ENCODE data around the gene FCGR1A.
"Not testable (repeated sequence)": the region's sequence is repeated elsewhere in the genome, so short reads cannot be mapped to it uniquely, and the experiment has no call there.

Gene FCGR1A

DNA sequence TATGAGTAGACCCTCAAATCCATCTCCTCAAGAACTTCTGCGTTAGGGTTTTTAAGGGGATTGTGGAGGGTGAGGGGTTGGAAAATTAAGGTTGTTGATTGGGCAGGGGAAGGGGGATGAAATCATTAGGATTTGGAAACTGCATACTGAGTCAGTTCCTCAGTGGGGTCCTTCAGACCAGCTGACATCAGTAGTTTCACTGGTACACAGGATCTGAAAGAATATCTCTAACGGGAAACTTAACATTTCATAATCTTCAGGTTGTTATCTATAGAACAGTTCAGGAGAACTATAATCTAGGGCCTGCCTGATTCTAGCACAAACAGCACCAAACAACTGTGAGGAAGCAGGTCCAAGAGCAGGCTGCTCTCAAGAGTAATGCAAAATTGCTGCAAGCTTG, 27.2 kb upstream of the FCGR1A start:
- not testable (repeated sequence) for H3K9ac ChIP-seq (ENCODE audit: low read length)

DNA sequence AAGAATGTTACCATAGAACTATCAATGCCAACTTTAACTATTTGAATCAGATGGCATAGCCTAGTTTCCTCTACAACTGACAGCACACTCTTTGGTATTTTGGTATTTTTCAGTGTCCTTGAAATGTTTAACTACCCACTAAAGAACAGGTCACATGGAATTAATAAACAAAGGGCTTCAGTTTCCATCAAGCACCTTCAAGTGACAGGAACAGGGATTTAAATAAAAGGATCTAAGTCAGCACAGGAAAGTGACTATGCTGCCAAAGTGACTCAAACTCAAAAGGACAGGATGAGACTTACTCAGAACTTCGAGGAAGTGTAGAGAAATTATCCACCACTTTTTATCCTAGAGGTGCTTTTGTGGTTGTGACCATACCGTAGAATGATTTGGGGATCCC, 20.2 kb upstream of the FCGR1A start:
- H3K27ac ChIP-seq (ENCODE audit: low read depth, low read length); H3K36me3 ChIP-seq (ENCODE audit: control insufficient read depth, insufficient read depth, low read length); H3K4me3 ChIP-seq (ENCODE audit: low read length); H3K4me1 ChIP-seq (ENCODE audit: control insufficient read depth, insufficient read depth, low read length); H3K9ac ChIP-seq (ENCODE audit: low read length); H3K27me3 ChIP-seq (ENCODE audit: control insufficient read depth, insufficient read depth, low read length): not testable (repeated sequence)

More for the DNA sequence above, 27.2 kb upstream of the FCGR1A start:
- not testable (repeated sequence) for H3K36me3 ChIP-seq (ENCODE audit: control insufficient read depth, insufficient read depth, low read length); H3K4me1 ChIP-seq (ENCODE audit: control insufficient read depth, insufficient read depth, low read length); H3K27ac ChIP-seq (ENCODE audit: low read depth, low read length); H3K27me3 ChIP-seq (ENCODE audit: control insufficient read depth, insufficient read depth, low read length); H3K4me3 ChIP-seq (ENCODE audit: low read length)

GRCh38 chr1:149764087-149764800, 18.2 kb upstream of the FCGR1A start:
- H3K36me3 ChIP-seq (ENCODE audit: control insufficient read depth, insufficient read depth, low read length); H3K9ac ChIP-seq (ENCODE audit: low read length); H3K4me1 ChIP-seq (ENCODE audit: control insufficient read depth, insufficient read depth, low read length); H3K27me3 ChIP-seq (ENCODE audit: control insufficient read depth, insufficient read depth, low read length); H3K4me3 ChIP-seq (ENCODE audit: low read length); H3K27ac ChIP-seq (ENCODE audit: low read depth, low read length): not testable (repeated sequence)

GRCh38 chr1:149766241-149766640, 16.3 kb upstream of the FCGR1A start:
- H3K4me1 ChIP-seq (ENCODE audit: control insufficient read depth, insufficient read depth, low read length); H3K4me3 ChIP-seq (ENCODE audit: low read length); H3K36me3 ChIP-seq (ENCODE audit: control insufficient read depth, insufficient read depth, low read length); H3K27me3 ChIP-seq (ENCODE audit: control insufficient read depth, insufficient read depth, low read length); H3K27ac ChIP-seq (ENCODE audit: low read depth, low read length); H3K9ac ChIP-seq (ENCODE audit: low read length): not testable (repeated sequence)

DNA sequence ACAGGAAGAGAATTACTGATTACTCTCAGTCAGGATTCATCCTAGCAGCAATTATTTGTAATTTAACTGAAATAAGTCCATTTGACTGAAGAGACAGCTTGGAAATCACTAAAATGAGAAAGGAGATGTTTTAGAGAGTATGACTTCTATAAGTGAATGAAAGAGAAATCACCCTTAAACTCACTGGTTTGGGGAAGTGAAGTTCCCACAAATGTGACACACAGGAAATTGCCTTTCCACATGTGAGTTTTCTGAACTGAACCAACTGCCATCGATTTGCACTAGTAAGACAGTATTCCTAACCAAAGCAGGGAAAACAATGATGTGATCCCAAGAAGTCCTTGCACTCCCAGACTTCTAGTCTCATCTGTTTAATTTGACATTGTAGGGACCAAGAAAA, 13.3 kb upstream of the FCGR1A start:
- not testable (repeated sequence) for H3K27me3 ChIP-seq (ENCODE audit: control insufficient read depth, insufficient read depth, low read length); H3K27ac ChIP-seq (ENCODE audit: low read depth, low read length); H3K4me3 ChIP-seq (ENCODE audit: low read length); H3K36me3 ChIP-seq (ENCODE audit: control insufficient read depth, insufficient read depth, low read length); H3K4me1 ChIP-seq (ENCODE audit: control insufficient read depth, insufficient read depth, low read length); H3K9ac ChIP-seq (ENCODE audit: low read length)

- H3K27ac ChIP-seq (ENCODE audit: low read depth, low read length); H3K4me1 ChIP-seq (ENCODE audit: control insufficient read depth, insufficient read depth, low read length); H3K9ac ChIP-seq (ENCODE audit: low read length); H3K36me3 ChIP-seq (ENCODE audit: control insufficient read depth, insufficient read depth, low read length); H3K27me3 ChIP-seq (ENCODE audit: control insufficient read depth, insufficient read depth, low read length); H3K4me3 ChIP-seq (ENCODE audit: low read length): not testable (repeated sequence)
Observed at GRCh38 chr1:149770661-149771060, 11.8 kb upstream of the FCGR1A start.

GRCh38 chr1:149771653-149772425, 10.7 kb upstream of the FCGR1A start:
- not testable (repeated sequence) for H3K9ac ChIP-seq (ENCODE audit: low read length); H3K27ac ChIP-seq (ENCODE audit: low read depth, low read length); H3K27me3 ChIP-seq (ENCODE audit: control insufficient read depth, insufficient read depth, low read length); H3K36me3 ChIP-seq (ENCODE audit: control insufficient read depth, insufficient read depth, low read length); H3K4me3 ChIP-seq (ENCODE audit: low read length); H3K4me1 ChIP-seq (ENCODE audit: control insufficient read depth, insufficient read depth, low read length)

GRCh38 chr1:149775510-149776147, 6.9 kb upstream of the FCGR1A start:
- not testable (repeated sequence) for H3K4me3 ChIP-seq (ENCODE audit: low read length); H3K27me3 ChIP-seq (ENCODE audit: control insufficient read depth, insufficient read depth, low read length); H3K27ac ChIP-seq (ENCODE audit: low read depth, low read length); H3K9ac ChIP-seq (ENCODE audit: low read length); H3K4me1 ChIP-seq (ENCODE audit: control insufficient read depth, insufficient read depth, low read length); H3K36me3 ChIP-seq (ENCODE audit: control insufficient read depth, insufficient read depth, low read length)

GRCh38 chr1:149777084-149777483, 5.4 kb upstream of the FCGR1A start:
- not testable (repeated sequence) for H3K36me3 ChIP-seq (ENCODE audit: control insufficient read depth, insufficient read depth, low read length); H3K27me3 ChIP-seq (ENCODE audit: control insufficient read depth, insufficient read depth, low read length); H3K9ac ChIP-seq (ENCODE audit: low read length); H3K4me1 ChIP-seq (ENCODE audit: control insufficient read depth, insufficient read depth, low read length); H3K27ac ChIP-seq (ENCODE audit: low read depth, low read length); H3K4me3 ChIP-seq (ENCODE audit: low read length)

DNA sequence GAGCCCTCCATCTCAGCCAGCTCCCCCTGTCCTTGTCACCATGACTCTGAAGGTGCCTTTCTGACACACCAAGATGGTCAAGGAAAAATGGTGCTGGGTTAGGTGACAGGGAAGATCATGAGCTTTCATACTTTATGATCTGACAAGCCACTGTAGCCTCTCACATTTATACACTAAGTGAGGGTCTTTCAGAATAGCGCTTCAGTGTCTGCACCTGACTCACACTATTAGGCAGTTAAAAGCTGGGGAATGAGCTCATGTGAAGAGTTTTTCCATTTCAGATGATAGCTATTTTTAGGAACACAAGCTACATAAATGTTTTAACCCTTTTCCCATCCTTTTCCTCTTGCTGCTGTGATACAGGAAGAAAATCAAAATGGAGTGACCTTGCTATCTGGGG, 4.2 kb upstream of the FCGR1A start:
- not testable (repeated sequence) for H3K9ac ChIP-seq (ENCODE audit: low read length); H3K4me1 ChIP-seq (ENCODE audit: control insufficient read depth, insufficient read depth, low read length); H3K27ac ChIP-seq (ENCODE audit: low read depth, low read length); H3K27me3 ChIP-seq (ENCODE audit: control insufficient read depth, insufficient read depth, low read length); H3K4me3 ChIP-seq (ENCODE audit: low read length); H3K36me3 ChIP-seq (ENCODE audit: control insufficient read depth, insufficient read depth, low read length)

DNA sequence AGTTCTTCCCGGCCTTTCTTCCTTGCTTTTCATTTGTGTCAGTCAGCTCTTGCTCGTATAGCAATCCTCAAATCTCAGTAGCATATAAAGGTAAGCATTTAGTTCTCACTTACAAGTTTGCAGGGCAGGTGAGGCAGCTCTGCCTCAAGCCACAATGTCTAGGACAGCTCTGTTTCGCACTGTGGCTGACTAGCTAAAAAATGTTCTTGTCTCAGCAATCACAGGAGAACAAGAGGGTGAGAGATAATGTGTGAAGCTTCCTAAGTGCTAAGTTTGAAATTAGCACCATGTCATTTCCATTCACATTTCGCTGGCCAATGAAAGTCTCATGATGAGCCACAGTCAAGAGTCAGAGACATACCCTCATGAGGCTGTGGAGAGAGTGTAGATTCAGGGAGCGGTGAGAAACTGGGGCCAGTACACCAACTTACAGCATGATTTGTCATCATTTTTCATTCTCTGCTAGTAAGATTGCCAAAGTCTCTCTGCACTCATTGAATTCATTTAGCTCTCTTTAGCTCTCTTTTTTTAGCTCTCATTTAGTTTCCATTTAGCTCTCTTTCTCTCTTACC, 995 bp upstream of the FCGR1A start:
- not testable (repeated sequence) for H3K4me1 ChIP-seq (ENCODE audit: control insufficient read depth, insufficient read depth, low read length); H3K36me3 ChIP-seq (ENCODE audit: control insufficient read depth, insufficient read depth, low read length); H3K9ac ChIP-seq (ENCODE audit: low read length); H3K4me3 ChIP-seq (ENCODE audit: low read length); H3K27ac ChIP-seq (ENCODE audit: low read depth, low read length); H3K27me3 ChIP-seq (ENCODE audit: control insufficient read depth, insufficient read depth, low read length)

GRCh38 chr1:149783289-149783688, 795 bp downstream of the FCGR1A start:
- H3K4me3 ChIP-seq (ENCODE audit: low read length); H3K9ac ChIP-seq (ENCODE audit: low read length); H3K4me1 ChIP-seq (ENCODE audit: control insufficient read depth, insufficient read depth, low read length); H3K27me3 ChIP-seq (ENCODE audit: control insufficient read depth, insufficient read depth, low read length); H3K27ac ChIP-seq (ENCODE audit: low read depth, low read length); H3K36me3 ChIP-seq (ENCODE audit: control insufficient read depth, insufficient read depth, low read length): not testable (repeated sequence)
